Endothelial cell of umbilical vein (primary cell): Measurements from ENCODE around the gene FBXO10. TPM values are rescaled to one million over a fixed set of nuclear protein-coding genes. Genes with fewer than 3 reads are reported as not detected.

Experiments used
- BruUV-seq: library from RNA; stranded (reverse); fragments of 400-500 nt; replicated peaks from 2 replicates; lab custom pipeline; 2021; lab: Mats Ljungman, UMichigan
- CTCF ChIA-PET: fragments of 300-600, 350-600 bp; sonication (Branson Sonifier 250); formaldehyde crosslinking; loops from one replicate; lab custom pipeline; 2021; ENCODE audit warnings: antibody characterized with exemption, inconsistent platforms; lab: Charles Lee
- POLR2A ChIA-PET: fragments of 300-600, 350-600 bp; sonication (Branson Sonifier 250); formaldehyde crosslinking; loops from one replicate; lab custom pipeline; 2021; ENCODE audit warnings: antibody characterized with exemption, inconsistent platforms; lab: Charles Lee
- DNase-seq: peaks from one replicate; pipeline ENCODE4 v3.0.0-alpha.2; 2011; ENCODE audit warnings: low read depth, low spot score
- FAIRE-seq: peaks from 2 replicates; lab custom pipeline; 2011; peaks lifted over from hg19 to GRCh38; lab: Jason Lieb, UNC
- H2AFZ ChIP-seq: 2 replicates; pipeline ENCODE4 v1.6.0; 2012; ENCODE audit warnings: low read depth, low read length, control low read depth, inconsistent platforms
- H3K27ac ChIP-seq: 2 replicates; pipeline ENCODE4 v1.5.1; 2011; ENCODE audit warnings: low read depth, mild to moderate bottlenecking, control low read depth, low read length, moderate library complexity; ENCODE audit not compliant: insufficient read depth
- H3K27me3 ChIP-seq, 2 experiments: 2 replicates each; pipeline versions ENCODE4 v1.6.0 to v1.6.1; 2011; ENCODE audit warnings: low read length in 2 of 2, mixed read lengths in 1 of 2; ENCODE audit not compliant: control insufficient read depth in 2 of 2, insufficient read depth in 2 of 2
- H3K36me3 ChIP-seq, 2 experiments: 2 replicates in 1 of 2; 3 replicates in 1 of 2; pipeline ENCODE4 v1.5.1; 2011; ENCODE audit warnings: low read length in 2 of 2, mild to moderate bottlenecking in 1 of 2, moderate library complexity in 1 of 2; ENCODE audit not compliant: control insufficient read depth in 2 of 2, insufficient read depth in 2 of 2; ENCODE audit errors: extremely low read depth in 1 of 2
- H3K4me1 ChIP-seq: 3 replicates; pipeline ENCODE4 v1.5.1; 2011; ENCODE audit warnings: mild to moderate bottlenecking, low read length; ENCODE audit not compliant: control insufficient read depth, insufficient read depth; ENCODE audit errors: extremely low read depth
- H3K4me2 ChIP-seq: 2 replicates; pipeline ENCODE4 v1.6.1; 2011; ENCODE audit warnings: low read length, control low read depth, mixed read lengths; ENCODE audit not compliant: insufficient read depth
- H3K4me3 ChIP-seq, 3 experiments: fragments of 200-600 bp in 1 of 3; sonication (generic), shearing (Covaris generic) in 1 of 3; replicated peaks in 1 of 3; 2 replicates each; pipeline ENCODE4 v1.5.1; 2011 to 2016; ENCODE audit warnings: control low read depth in 3 of 3, low read length in 3 of 3, mild to moderate bottlenecking in 2 of 3, inconsistent platforms in 1 of 3, low read depth in 1 of 3, moderate library complexity in 1 of 3; ENCODE audit not compliant: insufficient read depth in 1 of 3
- H3K79me2 ChIP-seq: 2 replicates; pipeline ENCODE4 v1.6.0; 2012; ENCODE audit warnings: low read length, inconsistent platforms; ENCODE audit not compliant: control insufficient read depth, insufficient read depth
- H3K9ac ChIP-seq: replicated peaks from 2 replicates; pipeline ENCODE3; 2011; ENCODE audit warnings: low read length, control low read depth; ENCODE audit not compliant: insufficient read depth; ENCODE audit errors: extremely low read depth
- H3K9me1 ChIP-seq: replicated peaks from 3 replicates; pipeline ENCODE4 v1.6.0; 2011; ENCODE audit warnings: mild to moderate bottlenecking, low read length; ENCODE audit not compliant: control insufficient read depth, insufficient read depth; ENCODE audit errors: extremely low read depth
- H3K9me3 ChIP-seq: replicated peaks from 2 replicates; pipeline ENCODE4 v1.5.1; 2012; ENCODE audit warnings: low read length, inconsistent platforms; ENCODE audit not compliant: control insufficient read depth, insufficient read depth
- H4K20me1 ChIP-seq: replicated peaks from 2 replicates; pipeline ENCODE3; 2011; ENCODE audit warnings: mild to moderate bottlenecking, low read length; ENCODE audit not compliant: control insufficient read depth, insufficient read depth; ENCODE audit errors: extremely low read depth
- CTCF ChIP-seq, 2 donors: IDR thresholded peaks; 1 replicate in 1 of 2; 2 replicates in 1 of 2; pipeline ENCODE4 v1.5.1; 2011; ENCODE audit warnings: low read length in 2 of 2, mild to moderate bottlenecking in 2 of 2, moderate library complexity in 2 of 2, control low read depth in 1 of 2, inconsistent platforms in 1 of 2, low read depth in 1 of 2; ENCODE audit not compliant: insufficient read depth in 1 of 2; ENCODE audit errors: extremely low read depth in 1 of 2
- JUN ChIP-seq: IDR thresholded peaks from 2 replicates; pipeline ENCODE4 v1.6.1; 2011; ENCODE audit warnings: borderline replicate concordance, low read depth; ENCODE audit not compliant: insufficient read length, insufficient read depth
- MYC ChIP-seq: IDR thresholded peaks from one replicate; pipeline ENCODE4 v1.6.1; 2011; ENCODE audit warnings: mild to moderate bottlenecking, low read depth, low read length
- POLR2A ChIP-seq: IDR thresholded peaks from 2 replicates; pipeline ENCODE4 v1.6.1; 2012; ENCODE audit warnings: low read depth, mild to moderate bottlenecking, control low read depth, low read length
- dilution Hi-C: fragments of 300-500 bp; cut with MboI; formaldehyde crosslinking; loops from one replicate; pipeline ENCODE4 v1.15.0; 2019; ENCODE audit warnings: low sequenced_read_pairs; ENCODE audit not compliant: extremely low pct_ligation_motif_present
- intact Hi-C: fragments of 100-400 bp; cut with micrococcal nuclease; formaldehyde crosslinking; loops from one replicate; pipeline ENCODE4 v1.10.0; 2022
- polyA plus RNA-seq, 4 experiments: library from polyadenylated mRNA; depleted of rRNA in 3 of 4; stranded (reverse) in 3 of 4; unstranded in 1 of 4; fragments of >200 nt; gene quantifications; 2 replicates each; pipeline versions ENCODE4 v1.2.1 to v1.2.3, GENCODE V29; 2011 to 2012; ENCODE audit warnings: missing spikeins in 1 of 4
- total RNA-seq: library from RNA; stranded (reverse); gene quantifications from 2 replicates; pipeline ENCODE4 v1.2.3, GENCODE V29; 2021

The FBXO10 gene
- total and polyA plus RNA-seq, 2 donors (not counting 3 experiments of a cell fraction or from before 2014, with no cell fraction given), result 11.8 to 14.4 TPM

DNA sequence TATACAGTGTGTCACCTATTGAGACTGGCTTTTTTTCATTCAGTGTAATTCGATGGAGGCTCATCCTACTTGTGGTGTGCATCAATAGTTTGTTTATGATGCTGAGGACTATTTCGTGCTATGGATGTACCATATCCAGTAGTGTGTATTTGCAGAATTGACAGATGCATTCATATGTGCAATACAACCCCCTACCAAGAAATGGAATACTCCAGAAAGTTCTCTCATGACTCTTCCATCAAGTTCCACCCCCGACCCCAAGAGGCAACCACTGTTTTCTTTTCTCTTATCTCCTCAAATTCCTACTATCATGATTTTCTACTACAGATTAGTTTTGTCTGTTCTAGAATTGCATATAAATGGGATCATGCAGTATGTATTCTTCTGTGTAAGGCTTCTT is 21.9 kb downstream of the FBXO10 start:
- dilution Hi-C loops, result no loop called here
- intact Hi-C loops, result no loop called here
- DNase-seq, result no peak

GRCh38 chr9:37551888-37552287 is 24.3 kb downstream of the FBXO10 start:
- ChIA-PET CTCF (interaction anchor here (0.5 kb wide), 1 partner anchor 70 kb away, joined by 3 read pairs; no protein-coding TSS in a partner anchor), POLR2A (no interaction called here)
- no peak overlapping the region for H2AFZ ChIP-seq
- no peaks in the 10 kb centered on the region for H3K9me3 ChIP-seq
- H3K4me1 ChIP-seq, result no peaks in the 10 kb centered on the region
- no peak overlapping the region for H3K27ac ChIP-seq
- FAIRE-seq, result no peak
- no peaks in the 10 kb centered on the region for H3K9me1 ChIP-seq
- intact Hi-C loops, result no loop called here
- no TSS peak for BruUV-seq
- dilution Hi-C loops, result no loop called here
- no peaks in the 10 kb centered on the region for H3K27me3 ChIP-seq
- H3K36me3 ChIP-seq, result no peaks in the 10 kb centered on the region
- no peak overlapping the region for H3K4me3 ChIP-seq
- no peaks in the 10 kb centered on the region for H4K20me1 ChIP-seq
- no peak overlapping the region for H3K4me2 ChIP-seq
- no peak for TF ChIP-seq JUN
- no peak for TF ChIP-seq CTCF (IDR thresholded peaks at IDR 0.05; ENCODE audit: extremely low read depth in 1 of 2, insufficient read depth in 1 of 2, low read depth in 1 of 2, low read length in 2 of 2)
- no peak for TF ChIP-seq POLR2A
- H3K9ac ChIP-seq, result no peak overlapping the region
- DNase-seq, result no peak
- H3K79me2 ChIP-seq, result no peaks in the 10 kb centered on the region

More for the DNA sequence above, 21.9 kb downstream of the FBXO10 start:
- Histone ChIP-seq H3K4me1 (no peaks in the 10 kb centered on the region), H3K27ac (no peak overlapping the region), H3K79me2 (no peaks in the 10 kb centered on the region), H3K4me2 (no peak overlapping the region), H3K4me3 (no peak overlapping the region), H3K9ac (no peak overlapping the region), H3K27me3 (no peaks in the 10 kb centered on the region), H3K9me1 (no peaks in the 10 kb centered on the region), H3K9me3 (no peaks in the 10 kb centered on the region), H4K20me1 (no peaks in the 10 kb centered on the region), H2AFZ (no peak overlapping the region), H3K36me3 (no peaks in the 10 kb centered on the region)
- no peak for TF ChIP-seq JUN
- no peak for TF ChIP-seq MYC
- CTCF ChIA-PET, result no interaction called here
- POLR2A ChIA-PET, result no interaction called here
- BruUV-seq, result no TSS peak
- no peak for FAIRE-seq
